ENCODE data around the gene OSGEP.
"Not testable (repeated sequence)": the region's sequence is repeated elsewhere in the genome, so short reads cannot be mapped to it uniquely, and the experiment has no call there.

Gene OSGEP

GRCh38 chr14:20458031-20458789, 3.6 kb upstream of the OSGEP start:
- in situ Hi-C loops (cut with MboI; ENCODE audit: low sequenced_read_pairs) = no loop called here
- Histone ChIP-seq H3K36me3 (replicated peaks) (peaks cover 34% of the 10 kb centered on the region), H3K27me3 (ENCODE audit: low read depth) (no peaks in the 10 kb centered on the region), H3K4me1 (peaks cover 18% of the 10 kb centered on the region; the same call in 1 of the 2 replicates), H3K9me3 (no peaks in the 10 kb centered on the region), H3K4me3 (no peak overlapping the region)
- DNase-seq (ENCODE audit: low spot score in 2 of 2) = no peak

- no peaks in the 10 kb centered on the region for H3K9me3 ChIP-seq
- in situ Hi-C loops (cut with MboI; ENCODE audit: low sequenced_read_pairs) = no loop called here
- H3K36me3 ChIP-seq (replicated peaks) = peaks cover 39% of the 10 kb centered on the region
- peaks cover 14% of the 10 kb centered on the region; the same call in 1 of the 2 replicates for H3K4me1 ChIP-seq
- DNase-seq (ENCODE audit: low spot score in 2 of 2) = no peak
- H3K27me3 ChIP-seq (ENCODE audit: low read depth) = no peaks in the 10 kb centered on the region
- no peak overlapping the region for H3K4me3 ChIP-seq
Measured at GRCh38 chr14:20456971-20457370, 2.4 kb upstream of the OSGEP start.

DNA sequence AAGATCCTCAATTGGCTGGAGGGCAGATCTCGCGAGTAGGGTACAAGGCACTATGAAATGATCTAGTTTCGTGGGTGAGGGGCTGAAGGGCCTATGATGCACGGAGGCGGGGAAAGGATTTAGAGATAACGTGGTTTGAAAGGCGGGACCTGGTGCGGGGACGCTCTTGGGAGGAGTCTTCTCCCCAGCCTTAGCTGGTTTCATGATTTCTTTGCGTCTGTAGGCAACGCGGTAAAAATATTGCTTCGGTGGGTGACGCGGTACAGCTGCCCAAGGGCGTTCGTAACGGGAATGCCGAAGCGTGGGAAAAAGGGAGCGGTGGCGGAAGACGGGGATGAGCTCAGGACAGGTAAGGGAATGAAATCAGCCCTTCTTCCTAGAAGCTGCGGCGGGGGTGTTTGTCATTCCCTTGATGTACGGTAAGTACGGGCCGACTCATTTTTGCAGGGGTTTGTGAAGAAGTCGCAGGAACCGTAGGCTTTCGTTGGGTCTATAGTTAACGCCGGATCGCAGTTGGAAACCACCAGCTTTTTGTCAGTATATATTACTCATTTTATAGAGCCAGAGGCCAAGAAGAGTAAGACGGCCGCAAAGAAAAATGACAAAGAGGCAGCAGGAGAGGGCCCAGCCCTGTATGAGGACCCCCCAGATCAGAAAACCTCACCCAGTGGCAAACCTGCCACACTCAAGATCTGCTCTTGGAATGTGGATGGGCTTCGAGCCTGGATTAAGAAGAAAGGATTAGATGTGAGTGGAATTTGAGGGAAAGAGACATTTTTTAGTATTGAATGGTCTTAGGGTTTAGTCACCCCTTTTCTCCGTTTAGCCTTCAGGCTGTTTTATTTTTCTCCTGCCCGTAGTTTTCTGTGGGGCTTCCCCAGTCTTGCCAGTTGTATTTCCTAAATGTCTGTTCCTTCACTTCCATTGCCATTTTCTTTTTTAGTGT, 1.0 kb upstream of the OSGEP start:
- no peaks in the 10 kb centered on the region for H3K9me3 ChIP-seq
- in situ Hi-C loops (cut with MboI; ENCODE audit: low sequenced_read_pairs) = no loop called here
- peaks cover 48% of the 10 kb centered on the region for H3K36me3 ChIP-seq (replicated peaks)
- peak in 1 of 2 experiments; percentile 75 for DNase-seq (ENCODE audit: low spot score in 2 of 2)
- peak overlapping the region; percentile 72 for H3K4me3 ChIP-seq
- H3K27me3 ChIP-seq (ENCODE audit: low read depth) = no peaks in the 10 kb centered on the region
- H3K4me1 ChIP-seq = peaks cover 12% of the 10 kb centered on the region; the same call in 1 of the 2 replicates

- not testable (repeated sequence) for H3K9me3 ChIP-seq; H3K4me3 ChIP-seq; H3K27me3 ChIP-seq (ENCODE audit: low read depth); H3K4me1 ChIP-seq
- in situ Hi-C loops (cut with MboI; ENCODE audit: low sequenced_read_pairs) = loop anchor here (5.0 kb wide), 1 partner anchor 36 kb away; no protein-coding TSS in a partner anchor
- DNase-seq (ENCODE audit: low spot score in 2 of 2) = peak; percentile 55 to 64
- peaks cover 53% of the 10 kb centered on the region for H3K36me3 ChIP-seq (replicated peaks)
Measured at GRCh38 chr14:20452831-20453230, 1.8 kb downstream of the OSGEP start.

DNA sequence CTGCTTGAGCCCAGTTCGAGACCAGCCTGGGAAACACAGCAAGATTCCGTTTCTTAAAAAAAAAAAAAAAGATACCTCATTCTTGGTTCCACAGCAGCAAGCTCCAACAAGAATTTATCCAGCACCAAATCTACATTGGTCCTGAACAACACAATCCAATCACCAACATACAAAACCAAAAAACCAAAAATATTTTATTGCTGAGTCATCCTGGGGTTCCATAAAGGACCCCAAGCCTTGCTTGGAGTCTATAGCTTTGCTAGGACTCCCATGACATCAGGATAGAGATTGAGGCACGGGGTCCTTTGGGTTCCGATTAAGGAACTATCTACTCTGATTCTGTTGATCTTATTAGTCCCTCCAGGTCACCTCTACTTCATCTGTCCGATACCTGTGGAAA, 7.7 kb downstream of the OSGEP start:
- H3K36me3 ChIP-seq (replicated peaks) = peaks cover 54% of the 10 kb centered on the region
- in situ Hi-C loops (cut with MboI; ENCODE audit: low sequenced_read_pairs) = no loop called here
- no peak overlapping the region for H3K4me3 ChIP-seq
- no peaks in the 10 kb centered on the region for H3K9me3 ChIP-seq
- H3K4me1 ChIP-seq = no peaks in the 10 kb centered on the region
- H3K27me3 ChIP-seq (ENCODE audit: low read depth) = no peaks in the 10 kb centered on the region
- no peak for DNase-seq (ENCODE audit: low spot score in 2 of 2)

GRCh38 chr14:20443650-20444049, 11.0 kb downstream of the OSGEP start:
- H3K4me3 ChIP-seq; H3K4me1 ChIP-seq; H3K9me3 ChIP-seq; DNase-seq (ENCODE audit: low spot score in 2 of 2); in situ Hi-C loops (cut with MboI; ENCODE audit: low sequenced_read_pairs); H3K27me3 ChIP-seq (ENCODE audit: low read depth): not testable (repeated sequence)
- peaks cover 32% of the 10 kb centered on the region for H3K36me3 ChIP-seq (replicated peaks)

GRCh38 chr14:20441461-20441860, 13.2 kb downstream of the OSGEP start:
- Histone ChIP-seq H3K36me3 (replicated peaks) (peaks cover 12% of the 10 kb centered on the region), H3K27me3 (ENCODE audit: low read depth) (no peaks in the 10 kb centered on the region), H3K9me3 (no peaks in the 10 kb centered on the region), H3K4me3 (no peak overlapping the region), H3K4me1 (no peaks in the 10 kb centered on the region)
- in situ Hi-C loops (cut with MboI; ENCODE audit: low sequenced_read_pairs) = no loop called here
- no peak for DNase-seq (ENCODE audit: low spot score in 2 of 2)

DNA sequence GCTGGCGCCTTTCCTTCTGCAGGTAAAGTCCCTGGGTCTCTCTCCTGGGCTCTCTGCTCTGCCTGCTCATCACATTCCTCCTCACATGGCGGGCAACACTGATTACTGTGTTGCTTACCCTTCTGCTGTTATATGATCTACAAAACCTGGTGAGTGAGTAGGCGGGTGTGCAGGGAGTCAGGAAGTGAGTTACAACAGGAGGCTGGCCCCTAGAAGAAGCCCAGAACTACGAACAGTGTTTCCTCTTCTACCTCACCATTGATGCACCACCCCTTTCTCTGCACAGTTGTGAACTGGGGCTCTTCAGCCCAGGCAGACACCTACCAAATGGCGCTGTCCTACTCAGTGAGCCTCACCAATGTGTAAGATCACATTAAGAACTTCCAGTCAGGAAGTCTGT, 13.7 kb downstream of the OSGEP start:
- peaks cover 6% of the 10 kb centered on the region; the same call in 1 of the 2 replicates for H3K36me3 ChIP-seq (replicated peaks)
- no peak overlapping the region for H3K4me3 ChIP-seq
- H3K4me1 ChIP-seq = no peaks in the 10 kb centered on the region
- no peaks in the 10 kb centered on the region for H3K27me3 ChIP-seq (ENCODE audit: low read depth)
- in situ Hi-C loops (cut with MboI; ENCODE audit: low sequenced_read_pairs) = no loop called here
- DNase-seq (ENCODE audit: low spot score in 2 of 2) = no peak
- no peaks in the 10 kb centered on the region for H3K9me3 ChIP-seq

DNA sequence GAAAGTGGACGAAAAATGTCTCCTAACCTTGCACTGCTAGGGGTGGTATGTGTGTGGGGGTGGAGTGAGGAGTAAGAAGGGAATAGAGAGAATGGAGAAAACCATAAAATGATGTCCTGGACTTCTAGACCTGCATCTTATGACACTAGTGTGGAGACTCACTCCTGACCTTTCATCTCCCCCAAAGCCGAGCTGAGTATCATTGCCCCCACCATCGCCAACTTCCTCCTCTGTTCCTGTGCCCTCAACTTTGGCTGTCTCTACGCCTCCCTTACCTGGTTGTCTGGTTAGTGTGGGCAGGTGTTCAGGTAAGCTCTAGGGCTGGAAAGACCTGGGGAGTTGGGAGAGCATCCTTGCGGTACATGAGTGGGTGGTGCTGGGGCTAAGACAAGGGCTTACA, 14.1 kb downstream of the OSGEP start:
- Histone ChIP-seq H3K9me3 (no peaks in the 10 kb centered on the region), H3K4me1 (no peaks in the 10 kb centered on the region), H3K36me3 (replicated peaks) (0 out of 2 replicates have a peak, but pooled peaks cover 4% of the 10 kb centered on the region), H3K4me3 (no peak overlapping the region), H3K27me3 (ENCODE audit: low read depth) (no peaks in the 10 kb centered on the region)
- in situ Hi-C loops (cut with MboI; ENCODE audit: low sequenced_read_pairs) = no loop called here
- no peak for DNase-seq (ENCODE audit: low spot score in 2 of 2)

DNA sequence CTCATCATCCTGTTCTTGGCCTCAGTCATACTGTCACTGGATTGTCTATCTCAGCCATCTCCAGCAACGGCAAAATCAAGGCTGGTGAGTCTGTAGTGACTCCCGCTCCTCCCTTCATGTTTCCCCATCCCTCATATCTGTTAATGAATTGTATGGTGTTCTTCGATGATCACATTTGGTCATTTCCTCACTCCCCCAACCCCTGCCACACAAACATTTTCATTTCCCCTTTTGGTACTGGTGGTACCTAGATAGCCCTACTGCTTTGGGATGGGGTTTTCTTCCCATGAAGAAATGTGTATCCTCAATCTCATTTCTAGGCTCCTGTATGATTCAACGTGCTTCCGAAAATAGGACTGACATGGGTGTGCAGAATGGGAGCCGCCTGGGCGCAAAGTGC, 15.9 kb downstream of the OSGEP start:
- H3K4me3 ChIP-seq = no peak overlapping the region
- no peaks in the 10 kb centered on the region for H3K9me3 ChIP-seq
- H3K4me1 ChIP-seq = no peaks in the 10 kb centered on the region
- DNase-seq (ENCODE audit: low spot score in 2 of 2) = no peak
- in situ Hi-C loops (cut with MboI; ENCODE audit: low sequenced_read_pairs) = no loop called here
- H3K36me3 ChIP-seq (replicated peaks) = no peaks in the 10 kb centered on the region
- H3K27me3 ChIP-seq (ENCODE audit: low read depth) = no peaks in the 10 kb centered on the region

GRCh38 chr14:20436363-20436755, 18.3 kb downstream of the OSGEP start:
- in situ Hi-C loops (cut with MboI; ENCODE audit: low sequenced_read_pairs) = no loop called here
- Histone ChIP-seq H3K9me3 (no peaks in the 10 kb centered on the region), H3K4me1 (no peaks in the 10 kb centered on the region), H3K36me3 (replicated peaks) (no peaks in the 10 kb centered on the region), H3K27me3 (ENCODE audit: low read depth) (no peaks in the 10 kb centered on the region), H3K4me3 (no peak overlapping the region)
- no peak for DNase-seq (ENCODE audit: low spot score in 2 of 2)

GRCh38 chr14:20435582-20436362, 18.8 kb downstream of the OSGEP start, which contains the start of gene KLHL33:
Gene KLHL33, minus strand, starts transcription at chr14:20436166. Its CDS starts 355 bp downstream, at chr14:20435811.
- no peak for DNase-seq (ENCODE audit: low spot score in 2 of 2)
- H3K36me3 ChIP-seq (replicated peaks) = no peaks in the 10 kb centered on the region
- in situ Hi-C loops (cut with MboI; ENCODE audit: low sequenced_read_pairs) = no loop called here
- H3K4me1 ChIP-seq = no peaks in the 10 kb centered on the region
- no peak within 1 kb of the TSS for H3K4me3 ChIP-seq
- no peaks in the 10 kb centered on the region for H3K27me3 ChIP-seq (ENCODE audit: low read depth)
- H3K9me3 ChIP-seq = no peaks in the 10 kb centered on the region
